ENCODE results near the gene SRRM4.

SRRM4 gene

GRCh38 chr12:119157528-119157927 is 176.2 kb downstream of the SRRM4 start:
- no peak for DNase-seq (ENCODE audit: low read depth)
- TF ChIP-seq, protein P1, sequence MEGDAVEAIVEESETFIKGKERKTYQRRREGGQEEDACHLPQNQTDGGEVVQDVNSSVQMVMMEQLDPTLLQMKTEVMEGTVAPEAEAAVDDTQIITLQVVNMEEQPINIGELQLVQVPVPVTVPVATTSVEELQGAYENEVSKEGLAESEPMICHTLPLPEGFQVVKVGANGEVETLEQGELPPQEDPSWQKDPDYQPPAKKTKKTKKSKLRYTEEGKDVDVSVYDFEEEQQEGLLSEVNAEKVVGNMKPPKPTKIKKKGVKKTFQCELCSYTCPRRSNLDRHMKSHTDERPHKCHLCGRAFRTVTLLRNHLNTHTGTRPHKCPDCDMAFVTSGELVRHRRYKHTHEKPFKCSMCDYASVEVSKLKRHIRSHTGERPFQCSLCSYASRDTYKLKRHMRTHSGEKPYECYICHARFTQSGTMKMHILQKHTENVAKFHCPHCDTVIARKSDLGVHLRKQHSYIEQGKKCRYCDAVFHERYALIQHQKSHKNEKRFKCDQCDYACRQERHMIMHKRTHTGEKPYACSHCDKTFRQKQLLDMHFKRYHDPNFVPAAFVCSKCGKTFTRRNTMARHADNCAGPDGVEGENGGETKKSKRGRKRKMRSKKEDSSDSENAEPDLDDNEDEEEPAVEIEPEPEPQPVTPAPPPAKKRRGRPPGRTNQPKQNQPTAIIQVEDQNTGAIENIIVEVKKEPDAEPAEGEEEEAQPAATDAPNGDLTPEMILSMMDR (conservative IDR thresholded peaks at IDR 0.05; ENCODE audit: low read depth, low read length) = no peak
- peak overlapping the region; percentile 25 for H3K4me3 ChIP-seq (ENCODE audit: low read length)

GRCh38 chr12:119157978-119158377 is 176.6 kb downstream of the SRRM4 start:
- DNase-seq (ENCODE audit: low read depth) = no peak
- H3K4me3 ChIP-seq (ENCODE audit: low read length) = peak overlapping the region; percentile 25
- TF ChIP-seq, protein P1 (conservative IDR thresholded peaks at IDR 0.05; ENCODE audit: low read depth, low read length) = no peak

DNA sequence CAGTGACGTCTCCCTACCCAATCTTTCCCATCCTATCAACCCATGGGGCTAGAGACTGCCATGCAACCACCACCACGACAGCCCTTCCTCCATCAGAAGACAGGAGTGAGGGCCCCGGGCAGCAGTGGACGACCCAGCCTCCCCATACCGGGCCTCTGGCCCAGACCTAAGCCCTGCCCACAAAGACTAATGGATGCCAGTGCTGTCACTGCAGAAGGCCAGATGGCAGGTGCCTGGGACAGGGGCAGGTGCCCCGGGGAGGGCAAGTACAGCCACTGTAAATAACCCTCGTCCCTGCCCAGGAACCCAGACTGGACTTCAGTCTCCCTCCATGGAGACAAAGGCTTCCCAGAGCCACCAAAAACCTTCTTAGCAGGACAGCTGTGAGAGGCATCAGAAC is 177.1 kb downstream of the SRRM4 start:
- no peak for DNase-seq (ENCODE audit: low read depth)
- TF ChIP-seq, protein P1 (conservative IDR thresholded peaks at IDR 0.05; ENCODE audit: low read depth, low read length) = no peak
- peak overlapping the region; percentile 25 for H3K4me3 ChIP-seq (ENCODE audit: low read length)

GRCh38 chr12:119159844-119160243 is 178.5 kb downstream of the SRRM4 start:
- no peak overlapping the region for H3K4me3 ChIP-seq (ENCODE audit: low read length)
- TF ChIP-seq, protein P1 (conservative IDR thresholded peaks at IDR 0.05; ENCODE audit: low read depth, low read length) = no peak
- no peak for DNase-seq (ENCODE audit: low read depth)

DNA sequence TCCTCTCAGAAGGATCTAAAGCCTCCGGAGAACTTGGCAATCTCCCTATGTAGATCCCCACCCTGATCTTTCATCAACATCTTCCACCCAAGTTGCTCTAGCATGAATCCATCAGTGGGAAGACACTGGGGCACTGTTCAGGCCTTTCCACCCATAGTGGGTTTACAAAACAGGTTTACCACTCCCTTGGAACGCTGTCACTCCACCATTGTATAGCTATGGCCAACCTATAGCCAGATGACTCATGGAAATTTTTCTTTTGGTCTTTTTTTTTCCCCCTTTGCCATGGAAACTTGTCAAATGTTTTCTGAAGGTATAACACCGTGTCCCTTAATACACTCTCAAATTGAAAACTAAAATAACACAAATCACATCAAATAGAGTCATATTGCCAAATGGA is 186.6 kb downstream of the SRRM4 start:
- TF ChIP-seq, protein P1 (conservative IDR thresholded peaks at IDR 0.05; ENCODE audit: low read depth, low read length) = no peak
- H3K4me3 ChIP-seq (ENCODE audit: low read length) = no peak overlapping the region
- no peak for DNase-seq (ENCODE audit: low read depth)

DNA sequence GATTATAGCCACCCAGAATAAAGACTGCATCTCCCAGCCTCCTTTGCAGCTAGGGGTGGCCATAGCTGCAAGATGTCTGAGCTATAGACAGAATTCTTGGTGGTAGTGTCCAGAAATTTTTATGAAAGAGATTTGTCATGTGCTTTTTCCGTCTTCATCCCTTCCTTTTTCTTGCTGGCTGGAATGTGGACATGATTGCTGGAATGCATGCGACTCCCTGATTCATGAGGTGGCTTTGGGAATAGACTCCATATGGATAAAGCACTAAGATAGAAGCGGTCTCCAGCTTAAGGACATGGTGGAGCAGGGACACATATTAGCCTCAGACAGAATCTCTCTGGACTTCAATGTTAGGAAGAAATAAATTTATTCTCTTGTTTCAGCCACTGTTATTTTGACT is 187.4 kb downstream of the SRRM4 start:
- TF ChIP-seq, protein P1 (conservative IDR thresholded peaks at IDR 0.05; ENCODE audit: low read depth, low read length) = no peak
- DNase-seq (ENCODE audit: low read depth) = no peak
- no peak overlapping the region for H3K4me3 ChIP-seq (ENCODE audit: low read length)

GRCh38 chr12:119169150-119169549 is 187.8 kb downstream of the SRRM4 start:
- no peak overlapping the region for H3K4me3 ChIP-seq (ENCODE audit: low read length)
- no peak for DNase-seq (ENCODE audit: low read depth)
- TF ChIP-seq, protein P1 (conservative IDR thresholded peaks at IDR 0.05; ENCODE audit: low read depth, low read length) = no peak
